ENCODE measurements around the gene TAF1.
"Not testable (repeated sequence)": the region's sequence is repeated elsewhere in the genome, so short reads cannot be mapped to it uniquely, and the experiment has no call there.

Gene TAF1

GRCh38 chrX:71504346-71504745, 138.2 kb downstream of the TAF1 start:
- no peak for DNase-seq

DNA sequence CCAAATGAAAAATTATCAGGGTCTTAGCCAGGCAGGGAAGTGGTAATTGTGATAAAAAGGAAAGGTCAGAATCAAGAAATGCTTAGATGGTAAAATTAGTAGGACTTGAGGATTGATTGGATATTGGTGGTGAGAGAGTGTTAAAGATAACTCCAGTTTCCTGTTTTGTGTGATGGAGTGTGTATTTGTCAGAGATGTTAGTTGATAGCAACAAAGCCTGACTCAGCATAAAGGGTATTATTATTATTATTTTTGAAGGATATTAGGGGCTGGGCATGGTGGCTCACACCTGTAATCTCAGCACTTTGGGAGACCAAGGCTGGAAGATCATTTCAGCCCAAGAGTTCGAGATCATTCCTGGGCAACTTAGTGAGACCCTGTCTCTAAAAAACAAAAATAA, 143.1 kb downstream of the TAF1 start:
- DNase-seq = no peak

DNA sequence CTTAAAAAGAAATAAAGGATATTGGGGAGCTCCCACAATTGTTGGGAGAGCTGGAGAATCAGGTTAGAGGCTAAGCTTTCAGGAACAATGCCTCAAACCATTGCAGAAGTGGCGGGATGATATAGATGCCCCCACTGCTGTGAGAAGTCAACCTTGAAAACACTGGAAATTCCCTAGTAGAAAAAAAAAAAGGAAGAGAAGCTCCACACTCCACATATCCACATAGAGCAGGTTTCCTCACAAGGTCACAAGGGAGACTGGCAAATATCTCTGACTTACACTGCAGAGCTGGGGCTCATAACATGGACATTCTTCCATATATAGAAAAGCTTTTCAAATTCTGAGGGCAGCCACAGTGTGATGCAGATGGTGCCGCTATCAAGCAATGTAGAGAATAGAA, 144.0 kb downstream of the TAF1 start:
- no peak for DNase-seq

DNA sequence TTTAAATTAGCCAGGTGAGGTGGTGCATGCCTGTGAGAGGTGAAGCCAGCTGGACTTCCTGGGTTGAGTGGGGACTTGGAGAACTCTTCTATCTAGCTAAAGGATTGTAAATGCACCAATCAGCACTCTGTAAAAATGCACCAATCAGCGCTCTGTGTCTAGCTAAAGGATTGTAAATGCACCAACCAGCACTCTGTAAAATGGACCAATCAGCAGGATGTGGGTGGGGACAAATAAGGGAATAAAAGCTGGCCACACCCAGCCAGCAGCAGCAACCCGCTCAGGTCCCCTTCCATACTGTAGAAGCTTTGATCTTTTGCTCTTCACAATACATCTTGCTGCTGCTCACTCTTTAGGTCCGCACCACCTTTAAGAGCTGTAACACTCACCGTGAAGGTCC, 147.6 kb downstream of the TAF1 start:
- DNase-seq = not testable (repeated sequence)

- no peak for DNase-seq
Measured at GRCh38 chrX:71514367-71515037, 148.3 kb downstream of the TAF1 start.

DNA sequence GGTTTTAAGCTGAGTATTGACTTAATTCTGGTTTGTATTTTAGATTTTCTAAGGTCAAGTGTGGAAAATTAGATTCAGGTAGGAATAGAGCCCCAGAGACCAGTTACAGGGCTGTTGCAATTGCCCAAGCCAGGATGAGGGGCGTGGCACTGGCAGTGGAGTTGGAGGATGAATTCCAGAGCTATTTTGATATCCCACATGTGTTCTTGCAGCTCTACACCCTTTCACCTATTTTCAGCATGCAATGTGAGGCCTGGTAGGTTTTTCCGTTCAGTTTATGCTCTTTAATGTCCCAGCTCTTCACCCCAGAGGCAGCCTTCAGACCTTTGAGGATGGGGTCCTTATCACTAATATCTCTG, 148.9 kb downstream of the TAF1 start:
- no peak for DNase-seq
